PC-3 (cell line): ENCODE measurements around the gene ANK2. TPM values are rescaled to one million over a fixed set of nuclear protein-coding genes. Genes with fewer than 3 reads are reported as not detected.

ENCODE experiments used
- ATAC-seq: fragments of 200-7000 bp; cut with Tn5 transposase; 2 replicates; pipeline ENCODE4 v1.9.1; 2020; ENCODE audit warnings: mild to moderate bottlenecking, moderate library complexity
- BruUV-seq: library from RNA; stranded (reverse); fragments of 400-500 nt; replicated peaks from 2 replicates; lab custom pipeline; 2021; lab: Mats Ljungman, UMichigan
- CTCF ChIA-PET: fragments of 300-600 bp; sonication (Branson Sonifier 250); formaldehyde crosslinking; loops from one replicate; lab custom pipeline; 2022; ENCODE audit warnings: antibody characterized with exemption; lab: Charles Lee
- POLR2A ChIA-PET: fragments of 300-600 bp; sonication (Branson Sonifier 250); formaldehyde crosslinking; loops from one replicate; lab custom pipeline; 2022; ENCODE audit warnings: antibody characterized with exemption; ENCODE audit not compliant: unreplicated experiment; lab: Charles Lee
- DNase-seq: peaks from one replicate; pipeline ENCODE4 v3.0.0-alpha.2; 2015
- H2AFZ ChIP-seq: fragments of 300-600 bp; sonication (generic); 2 replicates; pipeline ENCODE4 v1.6.0; 2016; ENCODE audit warnings: antibody characterized with exemption, low read length
- H3F3A ChIP-seq: fragments of 300-600 bp; sonication (generic); one replicate; pipeline ENCODE4 v1.6.0; 2017; ENCODE audit warnings: antibody characterized with exemption, low read length, control low read depth, mild to moderate bottlenecking; ENCODE audit not compliant: unreplicated experiment
- H3K27ac ChIP-seq: fragments of 300-600 bp; sonication (generic); 2 replicates; pipeline ENCODE4 v1.5.1; 2016; ENCODE audit warnings: mild to moderate bottlenecking, low read length
- H3K27me3 ChIP-seq: fragments of 300-600 bp; sonication (generic); 2 replicates; pipeline ENCODE4 v1.6.1; 2016; ENCODE audit warnings: low read length, mixed read lengths
- H3K36me3 ChIP-seq: fragments of 300-600 bp; sonication (generic); 2 replicates; pipeline ENCODE4 v1.6.1; 2016; ENCODE audit warnings: low read depth, mixed run types, low read length, mixed read lengths
- H3K4me1 ChIP-seq: fragments of 300-600 bp; sonication (generic); 2 replicates; pipeline ENCODE4 v1.5.1; 2016; ENCODE audit warnings: low read length; ENCODE audit not compliant: insufficient read depth
- H3K4me2 ChIP-seq: fragments of 300-600 bp; sonication (generic); 2 replicates; pipeline ENCODE4 v1.6.0; 2016; ENCODE audit warnings: low read length
- H3K4me3 ChIP-seq: fragments of 300-600 bp; sonication (generic); 2 replicates; pipeline ENCODE4 v1.5.1; 2016; ENCODE audit warnings: mild to moderate bottlenecking, low read length, mixed read lengths
- H3K79me2 ChIP-seq: fragments of 300-600 bp; sonication (generic); 2 replicates; pipeline ENCODE4 v1.6.1; 2017; ENCODE audit warnings: low read length, mixed read lengths
- H3K9ac ChIP-seq: fragments of 300-600 bp; sonication (generic); 2 replicates; pipeline ENCODE4 v1.6.0; 2016; ENCODE audit warnings: mild to moderate bottlenecking, low read length
- H3K9me2 ChIP-seq: fragments of 300-600 bp; sonication (generic); replicated peaks from 2 replicates; pipeline ENCODE4 v1.6.1; 2016; ENCODE audit warnings: mixed run types, low read length, mixed read lengths
- H3K9me3 ChIP-seq: fragments of 300-600 bp; sonication (generic); 2 replicates; pipeline ENCODE4 v1.6.1; 2016; ENCODE audit warnings: low read length, mixed read lengths
- H4K20me1 ChIP-seq: fragments of 300-600 bp; sonication (generic); 2 replicates; pipeline ENCODE4 v1.6.1; 2016; ENCODE audit warnings: low read length, mixed read lengths
- EZH2 ChIP-seq: fragments of 300-600 bp; sonication (generic); IDR thresholded peaks from one replicate; pipeline ENCODE4 v1.6.1; 2017; ENCODE audit warnings: antibody characterized with exemption, mild to moderate bottlenecking, low read length; ENCODE audit not compliant: unreplicated experiment
- EZH2phosphoT487 ChIP-seq: fragments of 300-600 bp; sonication (generic); IDR thresholded peaks from 2 replicates; pipeline ENCODE4 v1.6.1; 2018; ENCODE audit warnings: mild to moderate bottlenecking, antibody characterized with exemption, low read length, borderline replicate concordance
- intact Hi-C: fragments of 100-400 bp; cut with micrococcal nuclease; formaldehyde crosslinking; loops from 2 replicates; pipeline ENCODE4 v1.9.0; 2023
- total RNA-seq: library from RNA; depleted of rRNA; stranded (reverse); fragments of >200 nt; gene quantifications from 2 replicates; pipeline ENCODE4 v1.2.3, GENCODE V29; 2014
- TF ChIP-seq, protein P1 (sequence below): fragments of 300-600 bp; sonication (generic); conservative IDR thresholded peaks from 2 replicates; pipeline ENCODE4 v1.5.1; 2017; ENCODE audit warnings: antibody characterized with exemption, low read depth, mild to moderate bottlenecking, low read length

ANK2 gene
- total RNA-seq, 1 experiment from 2014 or later: 1.8 TPM

DNA sequence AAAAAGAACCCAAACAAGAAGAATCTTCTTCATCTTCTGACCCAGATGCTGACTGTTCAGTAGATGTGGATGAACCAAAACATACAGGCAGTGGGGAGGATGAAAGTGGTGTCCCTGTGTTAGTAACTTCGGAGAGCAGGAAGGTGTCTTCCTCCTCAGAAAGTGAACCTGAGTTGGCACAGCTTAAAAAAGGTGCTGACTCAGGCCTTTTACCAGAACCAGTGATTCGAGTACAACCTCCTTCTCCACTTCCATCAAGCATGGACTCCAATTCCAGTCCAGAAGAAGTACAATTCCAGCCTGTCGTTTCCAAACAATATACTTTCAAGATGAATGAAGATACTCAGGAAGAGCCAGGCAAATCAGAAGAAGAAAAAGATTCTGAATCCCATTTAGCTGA, 307.0 kb downstream of the ANK2 start:
- Histone ChIP-seq H2AFZ (0 out of 2 replicates have a peak overlapping the region, but pooled peaks have one; percentile 57), H3K4me1 (peaks cover 18% of the 10 kb centered on the region), H3K27me3 (no peaks in the 10 kb centered on the region), H3F3A (no peaks in the 10 kb centered on the region), H3K9me2 (no peaks in the 10 kb centered on the region), H4K20me1 (no peaks in the 10 kb centered on the region), H3K27ac (peak overlapping the region; percentile 84), H3K79me2 (no peaks in the 10 kb centered on the region), H3K9ac (no peak overlapping the region), H3K4me3 (no peak overlapping the region; the same call in 1 of the 2 replicates), H3K9me3 (no peaks in the 10 kb centered on the region), H3K4me2 (peak overlapping the region; percentile 77), H3K36me3 (no peaks in the 10 kb centered on the region)
- intact Hi-C loops: no loop called here
- ATAC-seq (no peak), DNase-seq (no peak)
- no TSS peak for BruUV-seq
- CTCF ChIA-PET: no interaction called here
- POLR2A ChIA-PET: no interaction called here
- no peak for TF ChIP-seq EZH2
- TF ChIP-seq EZH2phosphoT487: no peak

DNA sequence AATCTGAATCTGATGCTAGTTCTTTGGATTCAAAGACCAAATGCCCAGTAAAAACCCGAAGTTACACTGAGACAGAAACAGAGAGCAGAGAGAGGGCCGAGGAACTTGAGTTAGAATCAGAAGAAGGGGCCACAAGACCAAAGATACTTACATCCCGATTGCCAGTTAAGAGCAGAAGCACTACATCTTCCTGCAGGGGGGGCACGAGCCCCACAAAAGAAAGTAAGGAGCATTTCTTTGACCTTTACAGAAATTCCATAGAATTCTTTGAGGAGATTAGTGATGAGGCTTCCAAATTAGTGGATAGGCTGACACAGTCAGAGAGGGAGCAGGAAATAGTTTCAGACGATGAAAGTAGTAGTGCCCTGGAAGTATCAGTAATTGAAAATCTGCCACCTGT, 309.3 kb downstream of the ANK2 start:
- CTCF ChIA-PET: no interaction called here
- H3K4me3 ChIP-seq: no peak overlapping the region

DNA sequence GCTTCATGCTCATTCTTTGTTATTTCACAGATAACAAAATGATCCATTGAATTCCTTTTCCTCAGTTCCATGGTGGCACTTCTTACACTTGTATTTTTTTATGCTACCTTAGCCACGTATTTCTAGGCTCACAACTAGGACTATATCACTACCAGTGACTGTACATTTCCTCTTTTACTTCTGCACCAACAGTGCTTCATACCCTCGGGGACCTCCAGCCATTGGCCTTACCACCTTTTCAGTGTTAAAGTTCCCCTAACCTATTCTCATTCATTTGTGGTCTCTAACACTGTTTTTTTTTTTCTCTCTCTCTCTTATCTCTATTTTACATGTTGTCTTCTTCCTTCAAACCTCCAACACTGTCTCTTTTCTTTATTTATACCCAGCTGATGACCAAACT, 315.9 kb downstream of the ANK2 start:
- Histone ChIP-seq H3K4me1 (no peaks in the 10 kb centered on the region), H3K4me3 (no peak overlapping the region), H3K9me2 (no peaks in the 10 kb centered on the region), H3F3A (no peaks in the 10 kb centered on the region), H3K9me3 (no peaks in the 10 kb centered on the region), H2AFZ (no peak overlapping the region), H3K27me3 (no peaks in the 10 kb centered on the region), H3K27ac (no peak overlapping the region), H3K36me3 (no peaks in the 10 kb centered on the region), H3K79me2 (no peaks in the 10 kb centered on the region), H4K20me1 (no peaks in the 10 kb centered on the region), H3K9ac (no peak overlapping the region), H3K4me2 (no peak overlapping the region)
- CTCF ChIA-PET: no interaction called here
- BruUV-seq: no TSS peak
- DNase-seq (no peak), ATAC-seq (no peak)
- intact Hi-C loops: no loop called here
- TF ChIP-seq, protein P1, sequence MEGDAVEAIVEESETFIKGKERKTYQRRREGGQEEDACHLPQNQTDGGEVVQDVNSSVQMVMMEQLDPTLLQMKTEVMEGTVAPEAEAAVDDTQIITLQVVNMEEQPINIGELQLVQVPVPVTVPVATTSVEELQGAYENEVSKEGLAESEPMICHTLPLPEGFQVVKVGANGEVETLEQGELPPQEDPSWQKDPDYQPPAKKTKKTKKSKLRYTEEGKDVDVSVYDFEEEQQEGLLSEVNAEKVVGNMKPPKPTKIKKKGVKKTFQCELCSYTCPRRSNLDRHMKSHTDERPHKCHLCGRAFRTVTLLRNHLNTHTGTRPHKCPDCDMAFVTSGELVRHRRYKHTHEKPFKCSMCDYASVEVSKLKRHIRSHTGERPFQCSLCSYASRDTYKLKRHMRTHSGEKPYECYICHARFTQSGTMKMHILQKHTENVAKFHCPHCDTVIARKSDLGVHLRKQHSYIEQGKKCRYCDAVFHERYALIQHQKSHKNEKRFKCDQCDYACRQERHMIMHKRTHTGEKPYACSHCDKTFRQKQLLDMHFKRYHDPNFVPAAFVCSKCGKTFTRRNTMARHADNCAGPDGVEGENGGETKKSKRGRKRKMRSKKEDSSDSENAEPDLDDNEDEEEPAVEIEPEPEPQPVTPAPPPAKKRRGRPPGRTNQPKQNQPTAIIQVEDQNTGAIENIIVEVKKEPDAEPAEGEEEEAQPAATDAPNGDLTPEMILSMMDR: no peak
- TF ChIP-seq EZH2: no peak
- no peak for TF ChIP-seq EZH2phosphoT487
- POLR2A ChIA-PET: no interaction called here

More for the DNA sequence above, 309.3 kb downstream of the ANK2 start:
- H3K36me3 ChIP-seq: no peaks in the 10 kb centered on the region
- no peaks in the 10 kb centered on the region for H3K9me2 ChIP-seq
- no peak overlapping the region for H3K4me2 ChIP-seq
- H3K27ac ChIP-seq: no peak overlapping the region
- H4K20me1 ChIP-seq: no peaks in the 10 kb centered on the region
- no peak overlapping the region for H3K9ac ChIP-seq
- no peak overlapping the region for H2AFZ ChIP-seq
- H3K79me2 ChIP-seq: no peaks in the 10 kb centered on the region
- TF ChIP-seq, protein P1: peak; percentile 55
- no peak for TF ChIP-seq EZH2phosphoT487
- H3K4me1 ChIP-seq: peaks cover 18% of the 10 kb centered on the region
- no peaks in the 10 kb centered on the region for H3F3A ChIP-seq
- no TSS peak for BruUV-seq
- H3K27me3 ChIP-seq: no peaks in the 10 kb centered on the region
- POLR2A ChIA-PET: no interaction called here
- intact Hi-C loops: no loop called here
- no peaks in the 10 kb centered on the region for H3K9me3 ChIP-seq
- DNase-seq: peak; percentile 35
- no peak for ATAC-seq
